Measurements from ENCODE around the gene SLC12A7. TPM values are rescaled to one million over a fixed set of nuclear protein-coding genes. Genes with fewer than 3 reads are reported as not detected.

Gene SLC12A7
- polyA plus RNA-seq, 1 donor (not counting 4 experiments of a cell fraction or from before 2014, with no cell fraction given) = 1.5 TPM

DNA sequence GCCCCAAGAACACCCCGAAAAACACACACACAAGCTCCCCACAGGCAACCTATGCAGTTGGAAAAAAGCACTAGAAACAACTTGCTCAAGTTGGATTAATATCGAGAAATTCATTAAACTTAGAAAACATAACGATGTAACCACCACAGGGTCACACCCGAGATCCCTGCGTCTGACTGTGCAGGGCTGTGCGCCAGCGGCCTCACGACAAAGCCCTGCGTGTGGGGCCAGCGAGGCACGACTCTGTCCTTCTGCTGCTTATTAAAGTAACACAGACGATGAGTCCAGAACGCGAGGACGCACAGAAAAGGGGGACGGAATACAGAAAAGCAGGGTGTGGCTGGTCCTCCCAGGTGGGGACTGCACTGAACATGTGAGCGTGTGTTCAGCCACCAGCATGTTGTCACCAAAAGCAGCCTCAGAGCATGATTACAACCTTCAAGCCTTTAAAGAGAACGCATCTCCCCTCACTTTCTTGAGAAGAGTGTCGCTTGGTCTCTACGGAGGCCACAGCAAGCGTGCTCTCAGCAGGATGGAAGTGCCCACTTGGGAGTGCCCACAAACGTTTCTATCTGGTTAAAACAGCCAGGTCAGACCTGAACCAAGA, 14.4 kb downstream of the SLC12A7 start:
- Histone ChIP-seq H4K20me1 (ENCODE audit: control insufficient read depth, extremely low read depth, insufficient read depth, low read length) (no peaks in the 10 kb centered on the region), H3K9ac (ENCODE audit: control insufficient read depth, extremely low read depth, insufficient read depth, low read length) (no peak overlapping the region), H3K4me1 (ENCODE audit: control insufficient read depth, extremely low read depth, insufficient read depth, low read length) (no peaks in the 10 kb centered on the region), H3K79me2 (ENCODE audit: control insufficient read depth, insufficient read depth, low read length) (no peaks in the 10 kb centered on the region), H3K27me3 (ENCODE audit: control insufficient read depth, extremely low read depth, insufficient read depth, low read length) (no peaks in the 10 kb centered on the region), H3K9me1 (ENCODE audit: control insufficient read depth, extremely low read depth, insufficient read depth, low read length) (no peaks in the 10 kb centered on the region), H3K4me2 (ENCODE audit: control insufficient read depth, extremely low read depth, insufficient read depth, low read depth, low read length) (no peak overlapping the region), H2AFZ (ENCODE audit: control insufficient read depth, low read length) (no peak overlapping the region), H3K4me3 (ENCODE audit: control insufficient read depth in 2 of 3, extremely low read depth in 1 of 3, insufficient read depth in 2 of 3, low read depth in 1 of 3, low read length in 3 of 3) (no peak overlapping the region), H3K36me3 (ENCODE audit: control insufficient read depth in 2 of 2, extremely low read depth in 1 of 2, insufficient read depth in 2 of 2, low read length in 2 of 2) (no peaks in the 10 kb centered on the region), H3K9me3 (ENCODE audit: control insufficient read depth, low read depth, low read length) (no peaks in the 10 kb centered on the region), H3K27ac (ENCODE audit: control insufficient read depth, insufficient read depth, low read length) (no peak overlapping the region)
- DNase-seq (ENCODE audit: low read depth, low spot score) (no peak), FAIRE-seq (no peak)
- dilution Hi-C loops (cut with MboI; ENCODE audit: extremely low pct_ligation_motif_present, low sequenced_read_pairs) = no loop called here
- TF ChIP-seq EZH2 (IDR thresholded peaks at IDR 0.05; ENCODE audit: low read length) (no peak), CTCF (optimal IDR thresholded peaks at IDR 0.05 in 1 of 3, IDR thresholded peaks at IDR 0.05 in 1 of 3, conservative IDR thresholded peaks at IDR 0.05 in 1 of 3; ENCODE audit: extremely low read depth in 1 of 3, insufficient read depth in 2 of 3, low read length in 3 of 3) (no peak)

DNA sequence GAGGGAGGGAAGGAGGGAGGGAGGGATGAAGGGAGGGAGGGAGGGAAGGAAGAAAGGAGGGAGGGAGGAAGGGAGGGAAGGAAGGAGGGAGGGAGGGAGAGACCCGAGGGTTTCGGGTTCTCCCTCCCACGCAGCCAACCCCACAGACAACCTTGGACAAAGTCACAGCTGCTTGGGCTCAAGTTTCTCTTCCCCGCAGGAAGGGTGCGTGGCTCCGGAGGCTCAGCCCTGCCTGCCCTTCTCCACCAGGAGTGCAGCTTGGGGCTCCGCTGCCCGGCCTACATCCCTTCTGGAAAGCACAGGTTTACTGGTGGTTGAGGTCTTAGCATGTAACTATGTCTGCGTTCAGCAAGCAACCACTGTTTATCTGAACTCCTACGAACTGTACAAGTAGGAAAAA, 15.0 kb downstream of the SLC12A7 start:
- Histone ChIP-seq H3K9ac (ENCODE audit: control insufficient read depth, extremely low read depth, insufficient read depth, low read length) (no peak overlapping the region), H3K79me2 (ENCODE audit: control insufficient read depth, insufficient read depth, low read length) (no peaks in the 10 kb centered on the region), H3K27me3 (ENCODE audit: control insufficient read depth, extremely low read depth, insufficient read depth, low read length) (no peaks in the 10 kb centered on the region), H3K9me3 (ENCODE audit: control insufficient read depth, low read depth, low read length) (no peaks in the 10 kb centered on the region), H4K20me1 (ENCODE audit: control insufficient read depth, extremely low read depth, insufficient read depth, low read length) (no peaks in the 10 kb centered on the region), H2AFZ (ENCODE audit: control insufficient read depth, low read length) (no peak overlapping the region), H3K4me3 (ENCODE audit: control insufficient read depth in 2 of 3, extremely low read depth in 1 of 3, insufficient read depth in 2 of 3, low read depth in 1 of 3, low read length in 3 of 3) (no peak overlapping the region), H3K4me1 (ENCODE audit: control insufficient read depth, extremely low read depth, insufficient read depth, low read length) (no peaks in the 10 kb centered on the region), H3K9me1 (ENCODE audit: control insufficient read depth, extremely low read depth, insufficient read depth, low read length) (no peaks in the 10 kb centered on the region), H3K36me3 (ENCODE audit: control insufficient read depth in 2 of 2, extremely low read depth in 1 of 2, insufficient read depth in 2 of 2, low read length in 2 of 2) (no peaks in the 10 kb centered on the region), H3K27ac (ENCODE audit: control insufficient read depth, insufficient read depth, low read length) (no peak overlapping the region), H3K4me2 (ENCODE audit: control insufficient read depth, extremely low read depth, insufficient read depth, low read depth, low read length) (no peak overlapping the region)
- TF ChIP-seq CTCF (optimal IDR thresholded peaks at IDR 0.05 in 1 of 3, IDR thresholded peaks at IDR 0.05 in 1 of 3, conservative IDR thresholded peaks at IDR 0.05 in 1 of 3; ENCODE audit: extremely low read depth in 1 of 3, insufficient read depth in 2 of 3, low read length in 3 of 3) (no peak), EZH2 (IDR thresholded peaks at IDR 0.05; ENCODE audit: low read length) (no peak)
- no peak for FAIRE-seq
- dilution Hi-C loops (cut with MboI; ENCODE audit: extremely low pct_ligation_motif_present, low sequenced_read_pairs) = no loop called here
- no peak for DNase-seq (ENCODE audit: low read depth, low spot score)

Measured in keratinocyte (primary cell).